ENCODE data around the gene ZNF423.

Gene ZNF423

GRCh38 chr16:49817754-49818507, 38.0 kb downstream of the ZNF423 start:
- TF ChIP-seq CTCF (IDR thresholded peaks at IDR 0.05; ENCODE audit: insufficient read depth, low read depth, low read length, missing control alignments) = no peak
- no peak for DNase-seq (ENCODE audit: low read depth)
- H3K4me3 ChIP-seq (ENCODE audit: low read length) = no peak overlapping the region

- no peak for TF ChIP-seq CTCF (IDR thresholded peaks at IDR 0.05; ENCODE audit: insufficient read depth, low read depth, low read length, missing control alignments)
- H3K4me3 ChIP-seq (ENCODE audit: low read length) = no peak overlapping the region
- DNase-seq (ENCODE audit: low read depth) = no peak
Measured at GRCh38 chr16:49816875-49817274, 39.0 kb downstream of the ZNF423 start.

GRCh38 chr16:49811644-49812334, 44.1 kb downstream of the ZNF423 start:
- DNase-seq (ENCODE audit: low read depth) = no peak
- no peak for TF ChIP-seq CTCF (IDR thresholded peaks at IDR 0.05; ENCODE audit: insufficient read depth, low read depth, low read length, missing control alignments)
- no peak overlapping the region for H3K4me3 ChIP-seq (ENCODE audit: low read length)

GRCh38 chr16:49810831-49811230, 45.1 kb downstream of the ZNF423 start:
- no peak for DNase-seq (ENCODE audit: low read depth)
- TF ChIP-seq CTCF (IDR thresholded peaks at IDR 0.05; ENCODE audit: insufficient read depth, low read depth, low read length, missing control alignments) = no peak
- no peak overlapping the region for H3K4me3 ChIP-seq (ENCODE audit: low read length)

- no peak for TF ChIP-seq CTCF (IDR thresholded peaks at IDR 0.05; ENCODE audit: insufficient read depth, low read depth, low read length, missing control alignments)
- H3K4me3 ChIP-seq (ENCODE audit: low read length) = no peak overlapping the region
- DNase-seq (ENCODE audit: low read depth) = no peak
Measured at GRCh38 chr16:49809561-49809960, 46.4 kb downstream of the ZNF423 start.

DNA sequence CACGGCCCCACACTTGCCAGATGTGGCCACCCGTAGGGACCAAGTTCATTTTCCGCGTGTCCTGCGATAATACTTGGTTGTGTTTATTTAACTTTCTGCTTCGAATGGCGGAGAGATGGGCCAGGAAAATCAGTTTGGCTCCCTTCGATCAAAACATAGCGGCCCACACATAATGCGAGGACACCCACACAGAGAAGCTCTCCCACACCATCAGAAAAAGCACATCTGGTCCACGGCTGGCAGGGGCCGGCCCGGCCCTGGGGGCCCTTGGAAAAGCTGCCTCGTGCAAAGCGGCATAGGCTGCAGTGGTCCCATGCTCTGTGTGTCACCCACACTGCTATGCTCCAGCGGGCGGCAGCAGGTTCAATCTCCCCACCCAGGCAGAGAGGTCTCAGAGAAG, 46.9 kb downstream of the ZNF423 start:
- no peak for TF ChIP-seq CTCF (IDR thresholded peaks at IDR 0.05; ENCODE audit: insufficient read depth, low read depth, low read length, missing control alignments)
- no peak for DNase-seq (ENCODE audit: low read depth)

More for the DNA sequence above, 46.9 kb downstream of the ZNF423 start:
- H3K4me3 ChIP-seq (ENCODE audit: low read length) = no peak overlapping the region
